Activated CD8-positive, alpha-beta memory T cell treated with anti-CD3 and anti-CD28 coated beads for 4 hours (primary cell): ENCODE measurements around the gene CAMKK2.
"Not testable (repeated sequence)": the region's sequence is repeated elsewhere in the genome, so short reads cannot be mapped to it uniquely, and the experiment has no call there.

Source experiments
- DNase-seq, 2 donors: peaks; one replicate each; pipeline ENCODE4 v3.0.0-alpha.2; 2020; ENCODE audit warnings: low read depth in 2 of 2

Gene CAMKK2

DNA sequence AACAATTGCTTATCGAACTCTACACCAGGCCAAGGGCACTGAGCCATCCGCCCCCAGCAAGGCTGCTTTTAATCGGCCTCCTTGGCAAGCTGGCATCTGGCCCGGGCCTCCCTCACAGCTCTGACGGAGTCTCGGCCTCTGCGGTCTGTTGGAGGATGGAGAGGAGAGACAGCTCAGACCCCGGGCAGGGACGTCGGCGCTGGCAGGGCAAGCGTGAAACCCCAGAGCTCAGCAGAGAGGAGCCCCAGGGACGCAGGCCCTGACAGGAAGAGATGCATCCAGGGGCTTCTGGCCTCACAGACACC, 17.5 kb downstream of the CAMKK2 start:
- no peak for DNase-seq

DNA sequence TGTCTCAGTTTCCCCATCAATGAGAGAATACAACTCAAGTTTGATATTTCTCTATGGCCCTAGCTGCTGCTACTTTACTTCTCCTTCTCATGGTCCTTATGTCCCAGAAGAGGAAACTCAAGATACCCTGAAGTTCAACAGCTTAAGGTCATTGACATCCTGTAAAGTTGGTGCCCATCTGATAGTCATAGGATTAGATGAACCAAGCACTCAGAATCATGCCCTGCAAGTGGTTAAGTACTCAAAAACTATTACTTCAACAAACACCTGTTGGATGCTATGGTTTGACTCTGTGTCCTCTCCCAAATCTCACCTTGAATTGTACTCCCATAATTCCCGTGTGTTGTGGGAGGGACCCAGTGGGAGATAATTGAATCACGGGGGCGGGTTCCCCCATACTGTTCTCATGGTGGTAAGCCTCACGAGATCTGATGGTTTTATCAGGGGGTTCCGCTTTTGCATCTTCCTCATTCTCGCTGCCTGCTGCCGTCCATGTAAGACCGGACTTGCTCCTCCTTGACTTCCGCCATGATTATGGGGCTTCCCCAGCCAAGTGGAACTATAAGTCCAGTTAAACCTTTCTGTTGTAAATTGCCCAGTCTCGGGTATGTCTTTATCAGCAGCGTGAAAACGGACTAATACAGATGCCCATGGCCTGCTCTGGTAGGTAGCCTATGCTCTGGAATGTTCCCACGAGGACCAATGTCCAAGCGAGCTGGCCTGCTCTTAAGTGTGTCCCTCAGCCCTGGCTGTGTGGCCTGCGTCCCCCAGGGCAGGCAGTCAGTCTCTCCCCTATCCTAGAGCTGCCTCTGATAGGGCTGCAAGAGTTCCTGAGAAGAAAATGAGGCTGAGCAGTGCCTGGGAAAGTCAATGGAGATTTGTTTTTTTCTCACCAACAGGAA, 18.1 kb downstream of the CAMKK2 start:
- no peak for DNase-seq

DNA sequence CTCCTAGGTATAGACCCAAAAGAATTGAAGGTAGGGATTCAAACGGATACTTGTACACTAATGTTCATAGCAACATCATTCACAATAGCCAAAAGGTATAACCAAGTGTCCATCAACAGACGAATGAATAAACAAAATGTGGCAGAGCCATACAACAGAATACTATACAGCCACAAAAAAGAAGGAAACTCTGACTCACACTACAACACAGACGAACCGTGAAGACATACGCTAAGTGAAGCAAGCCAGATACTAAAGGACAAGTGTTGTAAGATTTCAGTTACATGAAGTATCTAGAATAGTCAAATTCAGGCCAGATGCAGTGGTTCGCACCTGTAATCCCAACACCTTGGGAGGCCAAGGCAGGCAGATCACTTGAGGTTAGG, 19.1 kb downstream of the CAMKK2 start:
- DNase-seq = no peak

DNA sequence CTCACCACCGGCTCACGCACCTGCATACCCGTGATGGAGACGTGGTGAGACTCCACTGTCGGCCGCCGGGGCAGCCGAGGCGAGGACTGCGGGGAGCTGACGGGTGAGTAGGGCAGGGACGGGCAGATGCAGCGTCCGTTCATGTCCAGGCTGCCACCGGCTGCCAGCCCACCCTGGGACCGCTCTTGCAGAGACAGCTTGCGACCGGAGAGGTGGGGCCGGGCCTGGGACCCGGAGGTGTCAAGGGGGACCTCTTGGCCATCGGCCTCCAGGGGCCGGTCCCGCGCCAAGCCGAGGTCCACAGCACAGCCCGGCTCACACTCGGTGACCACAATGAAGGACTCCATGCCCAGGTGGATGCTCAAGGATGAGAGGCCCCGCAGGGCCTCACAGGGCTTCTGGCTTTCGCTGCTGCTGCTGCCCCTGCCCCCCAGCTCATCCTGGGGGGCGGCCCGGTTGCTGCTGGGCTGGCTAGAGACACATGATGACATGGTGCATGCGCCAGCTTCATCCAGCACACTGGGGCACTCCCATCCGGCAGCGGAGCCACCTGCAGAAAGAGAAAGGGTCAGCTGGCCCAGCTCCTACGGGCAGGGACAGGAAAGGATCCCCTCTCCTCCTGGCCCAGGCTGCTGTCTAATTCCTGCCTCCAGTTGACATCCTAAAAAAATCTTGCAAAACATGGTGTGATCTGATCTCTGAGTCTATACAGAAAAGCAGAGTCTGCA, 22.3 kb downstream of the CAMKK2 start:
- no peak for DNase-seq

DNA sequence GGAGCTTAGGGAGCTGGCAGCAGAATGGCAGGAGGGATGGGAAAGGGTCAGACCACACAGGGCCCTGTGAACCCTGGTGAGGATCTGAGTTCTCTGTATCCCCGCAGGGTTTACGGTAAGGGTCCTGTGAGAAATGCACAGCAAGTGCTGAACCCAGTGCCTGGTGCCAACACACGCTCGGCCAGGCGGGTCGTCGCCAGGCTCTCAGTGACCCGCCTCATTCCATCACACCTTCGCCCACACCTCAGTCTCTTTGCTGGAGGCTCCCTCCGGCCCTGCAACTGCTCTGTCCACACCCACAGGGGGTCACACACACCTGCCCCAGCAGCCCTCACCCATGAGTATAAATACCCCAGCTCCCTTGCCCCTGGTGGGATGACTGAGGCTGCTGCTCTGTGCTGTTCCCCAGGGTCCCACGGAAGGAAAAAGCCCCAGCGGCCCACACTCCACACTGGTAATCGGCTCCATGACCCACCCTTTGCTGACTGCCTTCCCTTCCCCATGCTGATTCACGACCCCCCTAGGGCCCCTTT, 23.1 kb downstream of the CAMKK2 start:
- DNase-seq = no peak

DNA sequence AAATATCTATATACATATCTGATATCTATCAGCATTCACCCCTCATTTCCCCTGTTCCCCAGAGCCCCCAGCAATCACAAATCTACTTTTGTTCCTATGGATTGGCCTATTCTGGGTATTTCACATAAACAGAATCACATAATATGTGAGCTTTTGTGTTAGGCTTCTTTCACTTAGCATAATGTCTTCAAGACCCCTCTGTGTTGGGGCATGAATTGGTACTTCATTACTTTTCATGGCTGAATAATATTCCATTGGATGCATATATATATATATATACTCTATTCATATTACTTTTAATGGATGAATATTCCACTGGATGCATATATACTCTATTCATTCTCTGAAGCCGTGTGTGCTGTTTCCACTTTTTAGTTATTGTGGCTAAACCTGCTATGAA, 28.7 kb downstream of the CAMKK2 start:
- DNase-seq = no peak

DNA sequence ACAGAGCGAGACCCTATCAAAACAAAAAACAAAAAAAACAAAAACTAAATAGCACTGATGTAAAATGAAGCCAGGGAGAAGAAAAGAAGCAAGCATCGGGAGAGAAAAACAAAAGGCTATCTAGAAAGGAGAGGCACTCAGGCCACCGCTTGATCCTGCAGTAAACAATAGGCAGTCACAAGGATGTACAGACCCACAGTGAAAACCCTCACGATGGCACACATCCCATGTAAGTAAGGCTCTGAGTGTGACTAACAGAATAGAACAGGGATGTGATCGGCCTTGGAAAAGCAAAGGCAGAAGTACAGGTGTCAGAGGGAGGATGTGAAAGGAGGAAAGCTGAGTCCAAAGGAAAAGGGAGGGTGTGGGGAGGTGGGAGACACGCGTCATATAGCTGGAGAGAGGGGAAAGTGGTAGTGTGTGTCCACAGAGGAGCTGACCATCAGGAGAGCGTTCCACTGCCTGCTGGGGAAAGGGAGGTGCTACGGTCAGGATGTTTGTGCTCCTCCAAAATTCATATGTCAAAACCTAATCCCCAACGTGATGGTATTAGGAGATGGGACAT, 31.5 kb downstream of the CAMKK2 start:
- no peak for DNase-seq

DNA sequence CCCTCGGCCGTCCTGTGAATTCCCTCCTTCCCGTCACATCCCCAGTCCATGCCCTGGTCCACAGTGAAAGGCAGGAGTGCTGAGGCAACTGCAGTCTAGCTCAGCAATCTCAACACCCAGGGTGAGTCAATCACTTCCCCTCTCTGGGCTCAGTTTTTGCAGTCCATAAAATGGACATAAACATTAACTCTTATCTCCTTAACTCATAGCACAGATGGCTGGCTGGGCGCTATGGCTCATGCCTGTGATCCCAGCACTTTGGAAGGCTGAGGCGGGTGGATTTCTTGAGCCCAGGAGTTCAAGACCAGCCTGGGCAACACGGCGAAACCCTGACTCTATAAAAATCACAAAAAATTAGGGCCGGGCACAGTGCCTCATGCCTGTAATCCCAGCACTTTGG, 32.4 kb downstream of the CAMKK2 start:
- DNase-seq = no peak

DNA sequence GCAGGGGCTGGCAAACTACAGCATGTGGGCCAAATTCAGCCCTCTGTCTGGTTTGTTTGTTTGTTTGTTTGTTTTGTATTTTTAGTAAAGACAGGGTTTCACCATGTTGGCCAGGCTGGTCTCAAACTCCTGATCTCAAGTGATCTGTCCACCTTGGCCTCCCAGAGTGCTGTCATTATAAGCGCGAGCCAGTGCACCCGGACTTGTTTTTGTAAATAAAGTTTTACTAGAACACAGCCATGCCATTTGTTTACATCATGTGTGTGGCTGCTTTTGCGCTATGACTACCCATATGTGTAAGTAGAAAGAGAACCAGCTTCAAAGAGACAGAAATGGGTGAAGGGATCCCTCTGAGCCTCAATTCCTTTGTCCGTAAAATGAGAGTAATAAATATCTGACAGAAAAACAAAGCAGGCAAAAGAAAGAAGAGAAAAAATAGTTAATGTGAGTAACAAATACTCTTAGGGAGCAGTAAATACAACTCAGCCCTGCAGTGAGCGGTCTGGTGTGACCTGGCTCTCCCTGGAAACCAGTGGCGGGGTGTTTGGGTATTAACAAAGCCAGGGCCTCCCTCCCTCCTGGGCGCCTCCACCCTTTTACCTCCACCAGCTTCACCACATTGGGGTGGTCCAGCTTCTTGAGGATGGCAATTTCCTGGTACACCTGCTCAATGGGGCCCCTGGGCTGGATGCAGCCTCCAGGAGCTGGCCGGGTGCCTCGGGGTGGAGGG, 33.1 kb downstream of the CAMKK2 start:
- DNase-seq = no peak

DNA sequence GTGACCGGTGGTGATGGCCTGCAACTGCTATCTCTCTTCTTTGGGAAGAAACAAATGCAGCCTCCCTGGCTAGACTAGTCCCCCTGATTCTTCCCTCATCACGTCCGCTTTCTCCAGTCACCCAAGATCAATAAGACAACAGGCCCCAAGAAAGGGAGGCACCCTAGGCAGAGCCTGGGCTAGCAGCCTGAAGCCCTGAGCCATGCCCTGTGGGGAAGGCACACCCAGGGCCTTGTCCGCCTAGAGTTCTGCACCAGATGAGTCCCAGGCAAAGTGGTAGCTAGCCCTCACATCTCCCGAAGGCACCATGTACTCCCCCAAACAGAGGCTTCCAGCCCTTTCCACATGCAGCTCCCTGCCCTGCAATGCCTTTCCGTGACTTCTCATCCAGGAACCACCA, 35.1 kb downstream of the CAMKK2 start:
- no peak for DNase-seq

DNA sequence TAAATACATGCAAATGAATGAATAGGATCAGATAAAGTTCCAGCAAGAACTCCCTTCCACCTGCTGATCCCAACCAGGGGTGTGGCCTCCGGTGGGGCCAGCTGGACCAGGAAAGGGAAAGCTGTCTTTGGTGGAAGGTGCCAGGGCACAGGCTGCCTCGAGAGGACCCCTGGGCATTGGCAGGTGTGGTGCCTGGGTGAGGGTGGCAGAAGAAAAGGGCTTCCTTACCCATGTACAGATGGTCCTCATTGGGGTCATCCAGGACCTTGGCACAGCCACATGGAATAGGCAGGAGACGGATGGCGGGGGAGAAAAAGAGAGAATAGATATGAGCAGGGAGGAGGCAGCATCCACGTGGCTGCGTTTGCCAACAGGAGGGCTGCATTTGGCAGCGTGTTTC, 36.4 kb downstream of the CAMKK2 start:
- no peak for DNase-seq

DNA sequence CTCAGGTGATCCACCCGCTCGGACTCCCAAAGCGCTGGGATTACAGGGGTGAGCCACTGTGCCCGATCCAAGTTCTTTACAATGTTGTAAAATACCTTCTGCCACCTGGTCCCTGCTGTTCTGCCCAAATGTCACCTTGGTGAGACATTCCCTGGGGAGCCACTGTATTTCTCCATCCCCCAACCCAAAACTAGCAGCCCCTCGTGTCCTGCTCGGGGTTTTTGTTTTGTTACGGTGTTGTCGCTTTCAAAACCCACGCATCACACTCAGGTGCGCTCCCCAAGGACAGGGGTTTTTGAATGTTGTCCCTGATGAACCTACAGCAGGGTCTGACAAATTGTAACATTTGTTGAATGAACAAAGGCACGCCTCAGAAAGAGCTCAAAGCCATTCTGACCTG, 37.4 kb downstream of the CAMKK2 start:
- no peak for DNase-seq

DNA sequence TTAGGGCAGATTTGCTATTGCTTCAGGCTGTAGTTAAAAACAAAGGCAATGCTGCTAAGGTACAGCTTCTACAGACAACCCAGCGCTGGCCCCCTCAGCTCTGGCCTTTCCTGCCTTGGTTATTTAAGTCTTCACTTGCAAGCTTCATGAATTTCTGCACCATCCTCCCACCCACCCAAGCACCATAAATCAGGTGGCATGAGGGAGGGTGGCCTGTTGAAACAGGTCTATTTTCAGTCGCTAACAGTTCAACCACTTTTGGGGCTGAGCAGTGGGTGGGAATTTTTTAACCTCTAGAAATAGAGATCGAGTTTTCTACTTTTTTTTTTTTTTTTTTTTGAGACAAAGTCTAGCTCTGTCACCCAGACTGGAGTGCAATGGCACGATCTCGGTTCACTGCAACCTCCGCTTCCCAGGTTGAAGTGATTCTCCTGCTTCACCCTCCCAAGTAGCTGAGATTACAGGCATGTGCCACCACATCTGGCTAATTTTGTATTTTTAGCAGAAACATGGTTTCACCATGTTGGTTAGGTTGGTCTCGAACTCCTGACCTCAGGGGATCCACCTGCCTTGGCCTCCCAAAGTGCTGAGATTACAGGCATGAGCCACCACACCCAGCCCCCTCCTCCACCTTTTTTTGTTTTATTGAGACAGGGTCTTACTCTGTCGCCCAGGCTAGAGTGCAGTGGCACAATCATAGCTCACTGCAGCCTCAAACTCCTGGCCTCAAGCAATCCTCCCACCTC, 38.6 kb downstream of the CAMKK2 start:
- DNase-seq = not testable (repeated sequence)

DNA sequence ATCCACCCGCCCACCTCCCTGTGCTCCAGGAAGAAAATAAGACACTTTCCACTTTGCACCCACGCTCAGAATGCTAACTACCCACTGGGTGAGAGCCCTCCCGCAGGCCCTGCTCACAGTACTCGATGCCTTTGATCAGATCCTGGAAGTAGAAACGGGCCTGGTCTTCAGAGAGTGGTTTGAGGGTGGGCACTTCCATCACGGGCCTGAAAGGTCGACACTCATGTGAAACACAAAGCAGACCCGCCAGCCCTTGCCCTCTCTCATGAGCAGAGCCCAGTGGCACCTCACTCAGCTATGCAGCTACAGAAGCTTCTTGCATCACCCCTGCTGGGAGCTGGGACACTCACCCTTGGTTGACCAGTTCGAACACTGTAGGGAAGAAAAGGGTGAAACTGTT, 41.1 kb downstream of the CAMKK2 start:
- no peak for DNase-seq

DNA sequence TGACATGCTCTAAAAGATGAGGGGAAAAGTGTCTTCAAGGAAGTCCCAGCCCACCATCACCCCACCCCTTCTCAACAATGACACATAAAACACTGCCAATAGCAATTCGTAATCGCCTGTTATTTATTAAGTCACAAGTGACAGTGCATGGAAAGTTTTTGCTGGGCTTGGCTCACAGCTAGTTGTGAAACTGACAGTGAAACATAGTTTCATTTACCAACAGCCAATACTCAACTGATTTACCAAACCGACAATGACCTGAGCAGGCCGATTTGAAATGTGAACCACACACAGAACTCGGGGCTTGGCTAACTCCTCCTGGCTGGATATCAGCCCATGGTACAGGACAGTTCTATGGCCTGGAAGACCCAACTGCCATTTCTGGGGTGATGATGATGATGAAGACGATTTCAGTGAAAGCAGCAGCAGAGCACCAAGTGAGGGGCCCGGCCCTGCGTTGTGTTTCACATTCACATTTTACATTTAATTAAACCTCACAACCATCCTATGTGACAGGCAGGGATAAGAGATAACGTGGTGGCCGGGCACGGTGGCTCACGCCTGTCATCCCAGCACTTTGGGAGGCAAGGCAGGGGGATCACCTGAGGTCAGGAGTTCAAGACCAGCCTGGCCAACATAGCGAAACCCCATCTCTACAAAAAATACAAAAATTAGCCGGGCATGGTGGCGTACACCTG, 42.7 kb downstream of the CAMKK2 start:
- no peak for DNase-seq

DNA sequence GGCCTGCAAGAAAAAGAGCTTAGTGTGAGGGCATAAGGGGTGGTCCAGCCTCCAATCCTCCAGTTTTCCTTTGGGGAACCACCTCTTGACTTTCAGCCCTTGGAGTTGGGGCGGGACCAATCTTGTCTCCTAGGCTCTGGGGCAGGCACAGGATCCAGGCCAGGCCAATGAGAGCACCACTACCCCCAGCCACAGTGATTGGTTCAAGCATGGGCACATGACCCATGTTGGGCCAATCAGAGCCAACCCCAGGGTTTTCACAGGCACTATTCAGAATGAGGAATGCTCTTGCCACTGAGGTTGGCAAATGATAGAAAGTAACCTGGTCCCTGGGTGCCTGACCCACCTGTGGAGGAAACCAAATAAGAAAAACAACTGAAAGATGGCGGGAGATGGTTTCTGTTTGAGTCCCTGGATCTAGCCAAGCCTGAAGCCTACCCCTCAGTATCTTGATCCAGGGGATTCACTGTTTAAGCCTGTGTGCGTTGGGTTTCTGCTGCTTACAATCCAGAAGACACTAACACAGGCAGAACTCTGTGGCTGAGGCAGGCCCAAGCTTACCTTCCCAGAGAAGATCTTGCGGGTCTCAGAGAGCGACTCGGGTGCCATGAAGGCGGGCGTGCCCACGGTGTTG, 43.7 kb downstream of the CAMKK2 start:
- DNase-seq = no peak

DNA sequence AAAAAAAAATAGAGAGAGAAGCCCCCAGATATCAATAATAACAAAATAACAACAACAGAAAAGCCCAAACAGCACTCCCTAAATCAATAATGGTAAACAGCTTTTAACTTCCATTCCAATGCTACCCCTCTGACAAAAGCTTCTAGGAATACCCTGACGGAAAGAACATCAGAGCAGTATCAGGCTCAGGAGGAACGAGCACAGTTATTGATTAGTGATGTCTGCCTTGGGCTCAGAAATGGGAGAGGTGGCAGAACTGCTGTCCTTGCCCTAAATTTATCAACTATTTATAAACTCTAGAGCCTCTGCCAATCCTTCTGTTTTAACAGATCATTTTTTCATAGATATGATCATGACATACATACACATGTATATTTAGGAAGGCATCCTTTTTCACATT, 44.7 kb downstream of the CAMKK2 start:
- DNase-seq = no peak

DNA sequence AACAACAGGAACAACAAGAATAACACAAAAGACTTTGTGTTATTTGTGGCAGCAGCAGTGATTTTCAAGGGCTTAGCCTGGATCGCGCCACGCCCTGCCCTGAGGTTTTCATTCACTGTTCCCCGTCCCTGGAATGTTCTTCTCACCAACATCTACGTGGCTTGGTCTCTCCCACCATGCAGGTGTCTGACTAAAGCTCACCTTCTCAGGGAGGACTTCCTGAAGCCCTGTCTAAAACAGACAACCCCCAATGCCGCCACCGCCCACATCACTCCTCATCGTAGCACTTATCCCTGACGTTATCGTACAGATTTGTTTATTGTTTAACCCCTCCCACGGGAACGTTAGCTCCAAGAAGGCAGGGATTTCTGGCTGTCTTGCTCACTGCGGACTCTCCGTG, 46.1 kb downstream of the CAMKK2 start:
- DNase-seq = no peak

DNA sequence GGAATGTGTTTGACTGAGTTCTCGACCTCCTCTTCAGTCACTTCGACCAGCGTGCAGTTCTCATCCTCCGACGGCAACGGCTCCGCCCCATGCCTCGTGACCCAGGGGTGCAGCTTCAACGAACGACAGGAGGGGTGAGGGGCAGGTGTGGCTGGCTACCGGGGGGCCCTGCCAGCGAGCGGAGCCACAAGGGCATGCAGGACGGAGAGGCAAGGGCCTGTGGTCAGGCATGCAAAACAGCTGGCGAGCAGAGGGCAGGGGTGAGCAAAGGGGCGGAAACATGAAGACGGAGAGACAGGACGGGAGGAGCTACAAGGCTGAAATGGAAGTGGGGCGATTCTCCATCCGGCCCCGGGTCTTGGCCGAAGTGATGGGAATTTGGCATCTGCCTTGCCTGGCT, 47.9 kb downstream of the CAMKK2 start:
- no peak for DNase-seq

DNA sequence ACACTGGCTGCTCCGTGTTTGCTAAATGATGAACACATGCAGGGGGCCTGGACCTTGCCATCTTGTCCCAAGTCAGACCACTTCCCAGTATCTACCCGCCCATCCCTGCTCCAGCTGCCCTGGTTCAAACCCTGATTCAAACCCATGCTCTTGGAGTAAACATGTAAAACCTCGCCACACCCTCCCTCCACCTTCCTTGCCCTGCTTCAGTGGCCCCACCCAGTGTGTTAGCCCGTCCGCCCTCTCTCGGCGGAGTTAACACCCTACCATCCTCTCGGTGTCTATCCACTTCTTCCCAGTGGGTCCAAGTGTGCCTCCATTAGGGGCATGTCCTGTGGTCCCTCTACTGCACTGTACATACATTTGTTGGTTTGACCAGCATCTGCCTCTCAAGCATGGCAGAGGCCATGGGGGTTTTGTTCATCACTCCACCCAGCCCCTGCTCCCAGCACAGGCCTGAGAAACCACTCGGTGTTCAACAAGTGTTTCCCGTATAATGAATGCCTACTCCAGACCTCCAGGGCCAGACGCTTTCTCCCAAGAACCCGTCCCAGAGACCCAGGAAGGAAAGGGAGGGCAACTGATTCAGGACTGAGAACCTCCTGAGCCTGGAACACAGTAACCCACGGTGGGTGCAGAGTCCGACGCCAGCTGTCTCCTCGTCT, 49.5 kb downstream of the CAMKK2 start:
- DNase-seq = no peak
